SHP77 treated with DMSO at 0.1 percent for 48 hours (cell line): ENCODE results near the gene HES6.
"Not testable (repeated sequence)": the region's sequence is repeated elsewhere in the genome, so short reads cannot be mapped to it uniquely, and the experiment has no call there.

ENCODE experiments used
- DNase-seq: peaks from one replicate; lab custom pipeline; 2025; lab: John Stamatoyannopoulos, UW

Gene HES6

DNA sequence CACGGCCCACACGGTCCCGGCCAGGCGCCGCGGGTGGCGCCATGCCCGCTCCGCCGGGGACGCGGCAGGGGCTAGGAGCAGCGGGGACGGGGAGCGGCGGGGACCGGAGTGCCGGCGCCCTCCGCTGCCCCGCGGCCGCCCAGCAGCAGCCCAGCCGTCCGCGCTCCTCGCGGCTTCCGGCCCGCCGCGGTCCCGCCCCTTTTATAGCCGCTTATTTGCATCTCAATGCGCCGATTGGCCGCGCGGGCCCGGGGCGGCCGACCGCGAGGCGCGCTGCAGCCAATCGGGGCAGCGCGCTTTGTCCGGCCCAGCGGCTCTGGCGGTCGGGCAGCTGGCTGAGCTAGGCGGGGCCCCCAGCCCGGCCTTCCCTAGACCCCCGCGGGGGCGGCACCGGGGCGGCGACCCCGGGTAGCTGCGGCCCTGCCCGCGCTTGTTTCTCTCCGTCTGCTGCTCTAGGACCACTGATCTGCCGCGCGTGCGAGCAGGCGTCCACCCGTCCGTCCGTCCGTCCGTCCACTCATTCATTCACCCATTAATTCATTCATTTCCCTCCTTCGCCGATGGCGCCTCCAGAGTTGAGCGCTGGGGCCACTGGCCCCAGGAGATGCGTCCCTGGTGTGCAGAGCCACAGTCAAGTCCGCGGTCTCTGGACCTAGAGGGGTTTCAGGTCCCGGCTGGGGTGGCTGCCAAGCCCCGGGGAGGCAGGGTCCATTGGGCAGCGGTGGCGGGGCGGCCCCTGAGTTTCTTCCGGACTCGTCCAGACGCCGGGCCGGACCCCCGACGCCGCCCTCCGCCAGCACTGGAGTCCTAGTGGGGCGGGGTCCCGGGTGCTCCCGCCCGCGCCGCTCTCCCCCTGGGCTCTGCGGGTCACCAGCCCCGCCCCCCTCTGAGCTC, at the start of gene HES6:
HES6 (minus strand) TSS at position 176 of the 894 bp plus-strand sequence; CDS start at position 43, 133 bp downstream.
- DNase-seq, result peak; percentile 80

DNA sequence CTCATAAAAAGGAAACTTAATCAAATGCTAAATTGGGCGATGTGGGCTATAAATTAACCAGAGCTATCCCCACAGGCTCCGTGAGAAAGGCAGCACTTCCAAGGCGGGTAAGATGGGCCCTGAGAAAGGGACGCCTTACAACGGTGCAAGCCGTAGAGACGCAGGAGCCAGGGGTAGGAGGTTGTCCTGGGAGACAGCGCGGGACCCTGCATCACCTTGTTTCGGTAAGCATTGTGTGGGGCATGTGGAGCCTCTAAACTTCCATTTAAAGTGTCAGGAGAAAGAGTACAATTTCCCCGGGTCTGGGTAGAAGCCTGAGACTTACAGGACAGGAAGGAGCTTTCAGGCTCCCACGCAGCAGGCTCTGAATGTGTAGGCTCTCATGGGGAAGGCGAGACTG, 49.7 kb upstream of the HES6 start:
- no peak for DNase-seq

DNA sequence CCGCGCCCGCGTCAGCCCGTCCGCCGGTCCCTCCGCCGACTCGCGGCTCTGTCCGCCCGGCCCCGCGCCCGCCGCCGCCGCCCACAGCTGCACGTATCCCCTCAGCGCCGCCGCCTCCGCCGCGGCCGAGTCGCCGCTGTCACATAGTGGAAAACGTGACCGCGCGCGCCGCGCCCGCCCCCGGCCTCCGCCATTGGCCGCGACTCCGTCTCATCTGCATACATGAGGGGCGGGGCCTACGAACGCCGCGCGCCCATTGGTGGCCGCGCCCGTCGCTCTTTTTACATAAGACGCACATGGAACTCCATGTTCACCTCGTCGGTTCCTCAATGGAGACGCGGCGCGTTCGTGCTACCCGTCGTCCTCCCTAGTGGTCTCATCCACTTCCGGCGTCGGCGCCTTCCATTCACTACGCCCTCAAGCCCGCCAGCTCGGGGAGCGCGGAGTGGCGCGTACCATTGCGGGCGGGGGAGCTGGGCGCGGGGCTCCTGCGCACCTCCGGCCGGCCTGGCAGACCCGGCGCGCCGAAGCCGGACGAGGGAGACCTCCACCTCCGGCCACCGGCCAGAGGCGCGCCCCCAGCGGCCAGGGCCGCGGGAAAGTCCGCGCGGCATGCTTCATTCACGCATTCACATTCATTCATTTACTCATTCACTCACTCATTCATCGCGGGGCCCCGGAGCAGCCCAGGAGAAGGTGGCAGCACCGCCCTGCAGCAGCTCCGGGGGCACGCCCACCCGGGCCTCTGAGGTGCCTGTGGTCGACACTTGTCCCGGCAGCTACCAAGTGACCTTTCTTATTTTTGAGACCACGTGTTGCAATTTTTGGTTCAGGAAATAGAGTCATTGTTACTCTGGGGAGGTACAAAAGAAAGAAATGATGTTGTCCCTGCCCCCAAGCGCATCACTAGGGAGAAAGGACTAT, 49.1 kb upstream of the HES6 start:
- peak; percentile 97 for DNase-seq

DNA sequence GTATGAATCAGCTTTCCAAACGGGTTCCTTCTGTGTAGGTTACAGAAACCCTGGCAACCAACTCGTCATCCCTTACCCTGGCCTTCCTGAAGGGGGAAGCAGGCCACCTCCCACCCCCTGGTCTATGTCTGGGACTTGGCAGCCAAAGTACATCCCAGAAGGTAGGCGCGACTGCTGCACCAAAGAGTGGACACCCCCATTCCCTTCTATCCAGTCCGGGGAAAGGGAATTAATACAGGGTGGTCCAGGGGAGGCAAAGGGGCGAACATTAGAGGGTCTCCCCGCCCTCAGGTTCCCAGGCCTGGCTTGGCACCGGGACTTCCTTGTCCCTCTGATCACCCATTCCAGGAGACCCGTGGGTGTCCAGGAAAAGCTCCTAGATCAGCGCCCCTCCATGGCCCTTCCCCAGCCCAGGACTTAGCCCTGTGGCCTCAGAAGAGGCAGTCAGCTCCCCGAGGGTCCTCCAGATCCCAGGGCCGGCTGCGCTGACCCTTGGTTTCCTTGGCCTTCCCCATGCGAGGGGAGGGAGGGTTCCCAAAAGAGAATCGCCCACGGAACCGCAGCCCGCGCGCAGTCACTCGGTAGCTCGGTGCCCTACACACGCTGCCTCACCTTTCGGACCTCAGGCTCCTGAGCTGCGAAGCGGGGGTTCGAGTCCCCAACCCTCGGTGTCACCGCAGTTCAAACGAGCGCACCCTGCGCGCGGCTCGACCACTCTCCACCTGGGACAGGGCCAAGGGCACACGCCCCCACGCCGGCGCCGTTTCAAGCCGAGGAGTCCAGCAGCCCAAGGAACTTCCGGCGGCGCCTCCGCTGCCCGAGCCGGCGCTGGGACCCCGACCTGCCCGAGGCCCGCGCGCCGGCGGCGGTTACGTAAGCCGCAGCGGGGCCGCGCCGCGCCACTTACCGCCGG, 48.2 kb upstream of the HES6 start, which contains the start of gene PER2:
PER2 (minus strand) TSS at position 874 of the 913 bp plus-strand sequence. CDS start 10,674 bp downstream, outside the sequence.
- DNase-seq, result no peak

- DNase-seq, result no peak
Observed at GRCh38 chr2:238286987-238287736, 47.3 kb upstream of the HES6 start.

DNA sequence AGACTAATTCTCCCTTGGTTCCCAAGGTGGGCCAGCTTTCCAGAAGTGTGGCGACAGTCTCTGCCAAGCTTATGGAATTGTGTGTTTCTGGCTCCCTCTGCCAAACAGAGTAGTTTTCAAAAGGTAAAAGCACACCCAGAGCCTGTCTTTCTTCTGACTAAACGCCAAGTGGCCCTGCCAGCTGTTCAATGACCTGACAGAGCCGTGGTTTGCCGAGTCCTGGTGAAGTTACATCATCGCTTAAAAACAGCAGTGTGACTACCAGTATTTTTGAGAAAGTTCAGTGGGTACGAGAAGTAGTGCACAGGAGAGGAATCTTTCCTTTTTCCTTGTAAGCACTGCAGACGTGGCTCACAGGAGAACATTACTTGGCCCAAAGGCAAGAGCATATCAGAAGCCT, 46.7 kb upstream of the HES6 start:
- DNase-seq, result no peak

DNA sequence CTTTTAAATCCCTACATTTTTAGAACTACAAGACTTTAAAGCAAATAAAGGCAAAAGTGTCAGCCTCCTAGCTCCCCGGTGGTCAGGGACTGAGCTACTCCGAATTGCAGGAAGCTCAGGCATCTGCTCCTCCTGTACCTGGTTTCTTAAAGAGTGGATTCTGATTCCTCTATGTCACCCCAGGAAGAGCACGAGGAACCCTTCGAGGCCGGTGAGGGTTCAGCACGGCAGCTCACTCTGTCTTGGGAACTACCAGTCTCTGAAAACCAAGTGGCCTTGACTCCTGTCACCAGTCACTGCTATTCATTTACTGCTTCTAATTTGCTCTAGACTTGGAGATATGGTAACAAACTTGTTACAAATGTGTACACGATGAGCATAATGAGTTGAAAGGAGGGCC, 46.3 kb upstream of the HES6 start:
- DNase-seq, result no peak

- peak; percentile 53 for DNase-seq
Observed at GRCh38 chr2:238285653-238286082, 45.8 kb upstream of the HES6 start.

DNA sequence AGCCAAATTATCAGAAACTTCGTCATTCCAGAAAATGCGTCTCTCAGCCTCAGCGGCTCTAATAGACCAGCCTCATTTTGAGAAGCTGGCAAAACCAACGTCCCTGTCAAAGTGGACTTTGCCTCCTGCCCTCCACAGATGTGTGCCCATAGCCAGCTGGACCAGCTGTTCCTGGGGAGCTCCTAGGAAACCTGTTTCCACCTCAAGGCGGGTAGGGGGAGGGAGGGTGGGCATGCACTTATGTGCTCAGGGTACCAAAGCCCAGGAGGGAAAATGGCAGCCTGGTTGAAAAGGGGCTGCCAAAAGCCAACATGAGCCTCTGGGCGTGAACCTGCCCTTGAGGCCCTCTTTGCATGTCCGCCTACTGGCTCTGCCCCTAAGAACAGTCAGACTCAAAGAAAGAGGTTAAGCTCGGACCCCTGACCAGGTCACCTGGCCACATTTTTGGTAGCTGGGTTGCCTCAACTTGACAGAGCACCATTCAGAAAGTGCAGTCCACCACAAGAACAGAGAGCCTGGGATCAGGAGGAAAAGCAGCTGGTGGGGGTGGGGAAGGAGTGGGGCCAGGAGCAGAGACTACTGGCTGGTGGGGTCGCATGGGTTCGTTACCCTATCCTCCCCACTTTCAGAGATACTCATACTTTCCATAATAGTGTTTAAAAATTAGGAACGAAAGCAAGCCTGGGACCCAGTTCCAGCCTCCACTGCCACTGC, 45.1 kb upstream of the HES6 start:
- DNase-seq, result no peak

- DNase-seq, result no peak
Observed at GRCh38 chr2:238282861-238283738, 43.3 kb upstream of the HES6 start.

GRCh38 chr2:238281826-238282480, 42.1 kb upstream of the HES6 start:
- DNase-seq, result no peak

GRCh38 chr2:238280083-238280825, 40.4 kb upstream of the HES6 start:
- no peak for DNase-seq

- DNase-seq, result no peak
Observed at GRCh38 chr2:238279324-238279682, 39.5 kb upstream of the HES6 start.

DNA sequence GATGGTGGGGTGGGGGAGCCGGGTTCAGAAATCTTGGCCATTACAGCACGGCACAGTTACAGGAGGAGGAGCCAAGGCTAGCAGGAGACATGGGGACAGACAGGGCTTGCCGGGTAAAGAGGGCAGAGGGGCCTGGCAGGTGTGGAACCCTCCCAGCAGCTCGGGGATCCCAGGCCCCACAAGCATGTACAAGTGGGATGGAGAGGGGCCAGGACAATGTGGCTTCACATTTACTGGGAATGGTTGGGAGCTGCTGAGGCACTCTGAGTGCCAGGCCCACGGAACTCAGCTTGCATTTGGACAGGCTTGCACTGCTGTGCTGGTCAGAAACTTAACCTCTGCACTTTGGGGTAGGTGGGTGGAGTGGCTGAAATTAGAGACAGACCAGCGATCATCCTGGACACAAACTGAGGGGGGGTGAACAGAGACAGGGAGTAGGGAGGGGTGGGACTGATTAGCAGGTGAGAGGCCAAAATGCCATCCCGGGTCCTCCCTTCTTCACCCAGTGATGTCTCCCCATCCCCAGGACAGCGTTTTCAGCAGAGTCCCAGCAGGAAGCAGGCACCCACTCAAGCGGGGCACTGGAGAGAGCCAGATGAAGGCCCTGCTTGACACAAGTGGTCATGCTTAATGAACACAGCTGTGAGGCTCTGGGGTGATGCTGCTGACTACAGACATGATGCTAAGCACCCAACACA, 38.9 kb upstream of the HES6 start:
- no peak for DNase-seq

GRCh38 chr2:238277695-238278094, 37.9 kb upstream of the HES6 start:
- no peak for DNase-seq

- DNase-seq, result no peak
Observed at GRCh38 chr2:238274152-238274865, 34.5 kb upstream of the HES6 start.

DNA sequence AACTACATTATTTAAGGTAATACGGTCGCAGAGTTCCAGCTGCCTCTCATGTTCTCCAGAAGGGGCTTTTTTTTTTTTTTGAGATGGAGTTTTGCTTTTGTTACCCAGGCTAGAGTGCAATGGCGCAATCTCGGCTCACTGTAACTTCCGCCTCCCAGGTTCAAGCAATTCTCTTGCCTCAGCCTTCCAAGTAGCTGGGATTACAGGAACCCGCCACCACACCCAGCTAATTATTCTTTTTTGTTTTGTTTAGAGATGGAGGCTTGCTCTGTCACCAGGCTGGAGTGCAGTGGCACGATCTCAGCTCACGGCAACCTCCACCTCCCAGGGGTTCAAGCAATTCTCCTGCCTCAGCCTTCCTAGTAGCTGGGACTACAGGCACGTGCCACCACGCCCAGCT, 33.6 kb upstream of the HES6 start:
- not testable (repeated sequence) for DNase-seq
